Stimulated activated CD4-positive, alpha-beta T cell treated with anti-CD3 and anti-CD28 coated beads, Interleukin-12 subunit alpha, Interleukin-12 subunit beta, amount 100 ng/mL, for 4 hours (primary cell): ENCODE results near the gene ITPR3.

Source experiments
- DNase-seq: peaks from one replicate; pipeline ENCODE4 v3.0.0-alpha.2; 2020

Gene ITPR3

GRCh38 chr6:33640361-33640760 lies 19.2 kb downstream of the ITPR3 start:
- no peak for DNase-seq

DNA sequence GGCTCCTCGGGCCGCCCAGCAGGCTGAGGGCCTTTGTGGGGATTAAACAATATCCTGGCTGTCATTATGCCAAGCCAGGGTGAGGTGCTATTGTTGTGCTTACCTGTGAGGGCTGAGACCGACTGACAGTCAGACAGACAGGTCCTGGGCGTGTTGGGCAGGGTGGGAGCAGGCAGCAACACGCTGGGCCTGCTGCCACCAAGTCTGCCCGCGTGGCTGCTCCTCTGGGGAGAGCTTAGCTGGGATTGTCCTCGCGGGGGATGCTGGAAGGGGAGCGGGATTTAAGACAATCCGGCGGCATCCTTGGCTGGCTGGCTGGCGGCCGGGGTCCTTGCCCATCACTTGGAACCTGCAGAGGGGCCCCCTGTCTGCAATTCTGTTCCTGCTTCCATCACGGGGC lies 20.0 kb downstream of the ITPR3 start:
- no peak for DNase-seq

DNA sequence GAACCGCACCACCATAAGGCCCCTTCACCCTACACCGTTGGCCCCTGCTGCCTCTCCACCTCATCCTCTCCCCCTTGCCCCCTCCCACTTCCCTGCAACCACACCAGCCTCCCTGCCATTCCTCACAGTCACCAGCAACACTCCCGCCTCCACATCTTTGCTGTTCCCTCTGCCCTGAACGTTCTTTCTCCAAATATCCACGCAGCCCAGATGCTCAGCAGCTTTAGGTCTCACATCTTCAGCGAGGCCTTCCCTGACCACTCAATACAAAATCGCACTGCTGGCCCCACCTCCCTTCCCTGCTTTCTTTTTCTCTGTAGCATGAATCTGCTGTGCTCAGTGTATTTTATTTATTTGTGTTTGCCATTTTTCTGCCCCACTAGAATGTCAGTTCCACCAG lies 20.5 kb downstream of the ITPR3 start:
- no peak for DNase-seq

DNA sequence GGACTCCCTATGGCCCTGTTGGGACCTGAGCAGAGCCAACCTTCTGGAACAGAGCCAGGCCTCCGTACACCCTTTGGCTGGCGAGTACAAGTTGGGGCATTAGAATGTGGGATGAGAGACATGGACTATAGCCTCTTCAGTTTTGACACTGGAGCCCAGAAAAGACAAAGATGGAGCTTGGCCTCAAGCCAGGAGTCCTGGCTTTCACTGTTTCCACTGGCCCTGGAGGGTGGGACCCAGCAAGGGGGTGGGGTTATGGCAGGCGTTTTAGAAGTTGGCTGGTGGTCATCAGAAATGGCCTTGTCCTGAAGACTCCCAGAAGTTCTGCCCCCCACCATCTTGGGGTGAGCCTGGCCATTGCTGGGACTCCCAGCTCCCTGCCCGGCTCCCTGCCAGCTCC lies 21.8 kb downstream of the ITPR3 start:
- DNase-seq, result no peak

DNA sequence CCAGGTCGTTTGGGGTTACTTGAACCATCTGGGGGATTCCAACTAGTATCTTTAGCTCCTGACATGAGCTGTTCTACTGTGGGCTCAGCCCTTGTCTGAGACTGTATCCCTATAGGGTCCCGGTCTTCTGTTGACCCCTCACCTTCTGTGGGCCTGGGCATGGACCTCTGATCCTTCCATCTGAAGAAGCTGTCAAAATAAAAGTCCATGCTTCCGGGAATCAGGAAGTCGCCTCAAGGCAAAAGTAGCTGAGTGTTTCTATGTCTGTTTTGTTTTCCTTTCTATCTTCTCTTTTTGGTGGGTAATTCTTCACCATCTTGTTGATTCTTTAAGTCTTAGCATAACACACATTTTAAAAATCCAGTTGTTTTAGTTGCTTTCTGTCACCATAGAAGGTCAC lies 30.3 kb downstream of the ITPR3 start:
- no peak for DNase-seq

GRCh38 chr6:33652002-33652401 lies 30.9 kb downstream of the ITPR3 start:
- DNase-seq, result no peak

DNA sequence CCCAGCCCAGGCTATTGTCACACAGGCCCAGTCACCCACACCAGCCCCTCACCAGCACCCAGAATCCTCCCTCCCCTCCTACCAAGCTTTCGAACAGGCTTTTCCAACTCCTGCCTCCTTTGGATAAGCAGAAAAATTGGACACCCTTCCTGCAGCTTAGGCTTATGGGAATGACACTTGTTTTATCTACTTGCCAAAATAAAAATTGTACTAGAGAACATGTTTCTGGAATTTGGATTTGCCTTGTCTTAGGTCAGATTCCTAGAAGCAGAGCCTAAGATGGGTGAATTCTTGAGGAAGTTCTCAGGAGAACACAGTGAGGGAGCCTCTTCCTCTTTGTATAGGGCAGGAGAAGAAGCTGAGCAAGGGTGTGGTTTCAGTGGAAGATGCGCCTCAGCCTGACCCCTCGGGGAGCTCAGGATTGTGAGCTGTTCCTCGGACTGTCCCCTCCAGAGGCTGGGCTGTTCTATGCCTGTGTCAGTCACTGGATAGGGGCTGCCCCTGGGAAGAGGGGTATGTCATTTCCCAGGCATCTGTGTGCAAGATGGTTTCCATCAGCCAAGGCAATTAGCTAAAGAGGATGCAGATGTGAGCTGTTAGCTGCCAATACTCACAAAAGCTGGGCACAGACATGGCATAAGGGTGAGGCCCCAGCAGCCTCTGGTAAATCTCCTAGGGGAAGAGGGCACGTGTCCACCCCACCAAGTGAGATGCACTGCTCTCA lies 33.9 kb downstream of the ITPR3 start:
- DNase-seq, result no peak

DNA sequence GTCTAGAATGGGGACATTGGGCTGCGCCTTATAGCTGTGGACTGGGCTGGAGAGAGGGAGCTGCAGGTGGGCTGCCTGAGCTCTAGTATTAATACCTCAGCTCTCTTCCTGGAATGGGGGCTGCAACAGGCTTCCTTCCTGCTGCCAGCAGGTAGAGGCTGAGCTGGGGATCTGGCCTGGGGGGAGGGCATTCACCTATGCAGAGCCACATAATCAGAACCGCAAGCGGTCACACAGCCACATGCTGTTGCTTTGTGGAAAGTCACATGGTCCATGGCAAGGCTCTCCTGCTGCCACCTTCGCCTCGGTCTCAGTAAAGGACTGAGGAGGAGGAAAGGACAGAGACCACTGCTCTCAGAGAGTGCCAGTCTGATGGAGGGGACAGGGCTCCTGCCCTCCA lies 35.7 kb downstream of the ITPR3 start:
- DNase-seq, result no peak

- no peak for DNase-seq
These were observed 38.0 kb downstream of the ITPR3 start for GRCh38 chr6:33658982-33659689.

DNA sequence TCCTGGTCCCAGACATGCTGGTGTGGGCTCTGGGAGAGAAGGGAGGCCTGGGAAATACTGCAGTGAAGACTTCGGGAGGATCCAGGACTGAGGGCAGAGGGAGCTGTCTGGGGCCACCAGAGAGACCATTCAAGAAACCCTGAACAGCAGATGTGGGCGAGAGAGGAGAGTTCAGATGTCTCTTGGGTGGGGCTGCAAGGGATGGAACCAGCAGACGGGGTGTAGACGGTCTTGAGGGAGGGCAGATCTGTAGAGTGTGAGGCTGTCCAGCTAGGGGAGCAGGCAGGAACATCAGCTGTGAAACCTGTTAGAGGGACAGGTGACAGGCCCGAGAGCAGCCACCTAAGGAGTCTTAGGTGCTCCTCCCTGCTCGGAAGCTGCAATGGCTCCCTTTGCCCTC lies 38.9 kb downstream of the ITPR3 start:
- DNase-seq, result no peak

DNA sequence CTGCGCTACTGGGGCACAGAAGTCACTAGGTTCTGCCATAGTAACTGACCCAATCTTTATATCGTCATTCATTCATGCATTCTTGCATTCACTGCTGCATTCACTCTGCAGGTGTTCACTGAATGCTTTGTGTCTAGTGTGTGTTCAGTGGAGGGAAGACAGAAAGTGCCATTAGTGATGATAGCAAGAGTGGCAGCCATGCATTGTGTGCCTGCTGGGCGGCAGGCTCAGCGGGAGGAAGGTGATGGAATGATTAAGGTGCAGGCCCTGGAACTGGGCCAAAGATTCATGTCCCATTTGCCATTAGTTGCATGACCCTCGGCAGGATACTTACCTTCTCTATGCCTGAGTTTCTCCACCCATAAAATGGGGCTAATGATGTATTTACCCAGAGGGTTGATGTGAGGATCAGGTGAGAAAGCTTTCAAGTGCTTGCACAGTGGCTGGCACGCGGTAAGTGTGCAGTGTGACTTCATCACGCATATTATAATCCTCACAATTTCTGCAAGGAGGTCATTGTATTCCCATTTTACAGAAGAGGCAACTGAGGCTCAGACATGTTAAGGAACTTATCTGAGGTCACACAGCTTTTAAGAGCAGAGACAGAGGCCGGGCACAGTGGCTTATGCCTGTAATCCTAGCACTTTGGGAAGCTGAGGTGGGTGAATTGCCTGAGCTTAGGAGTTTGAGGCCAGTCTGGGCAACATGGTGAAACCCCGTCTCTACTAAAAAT lies 40.1 kb downstream of the ITPR3 start:
- no peak for DNase-seq

GRCh38 chr6:33662318-33662717 lies 41.2 kb downstream of the ITPR3 start:
- DNase-seq, result no peak

DNA sequence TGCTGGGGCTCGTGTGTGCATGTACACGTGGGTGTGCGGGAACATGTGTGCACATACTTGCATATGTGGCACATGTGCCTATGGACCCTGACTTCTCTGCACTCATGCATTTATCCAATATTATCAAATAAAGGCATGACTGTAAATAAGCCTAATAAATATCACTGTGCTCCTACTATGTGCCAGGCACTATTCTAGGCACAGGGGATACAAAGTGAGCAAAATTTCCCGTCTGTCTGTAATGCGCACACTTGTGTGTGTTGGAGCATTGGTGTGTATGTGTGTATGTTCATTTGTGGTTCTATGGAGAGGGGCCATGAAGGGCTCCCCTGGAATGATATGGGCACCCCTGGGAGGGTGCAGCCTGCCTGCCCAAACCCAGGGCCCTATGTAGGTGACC lies 41.9 kb downstream of the ITPR3 start:
- no peak for DNase-seq

GRCh38 chr6:33663727-33664449 lies 42.8 kb downstream of the ITPR3 start:
- no peak for DNase-seq

DNA sequence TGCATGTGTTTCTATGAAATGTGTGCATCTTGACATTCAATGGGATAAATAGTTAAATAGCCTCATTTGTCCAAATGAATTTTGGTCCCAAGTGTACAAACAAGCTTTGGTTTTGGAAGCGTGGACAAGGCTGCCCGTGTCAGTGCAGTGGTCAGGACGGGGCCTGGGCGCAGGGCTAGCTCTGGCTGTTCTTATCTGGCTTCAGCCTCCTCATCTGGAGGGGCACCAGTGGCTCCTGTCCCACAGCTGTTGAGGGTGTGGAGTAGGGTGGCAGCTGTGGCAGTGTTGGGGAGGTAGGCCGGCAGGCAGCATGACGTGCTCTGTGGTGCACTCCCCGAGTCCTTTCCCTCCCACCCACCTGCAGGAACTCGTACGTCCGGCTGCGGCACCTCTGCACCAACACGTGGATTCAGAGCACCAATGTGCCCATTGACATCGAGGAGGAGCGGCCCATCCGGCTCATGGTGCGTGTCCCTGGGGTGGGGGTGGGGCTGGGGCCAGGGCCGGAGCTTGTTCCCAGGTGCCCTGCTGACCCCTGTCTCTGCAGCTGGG lies 43.5 kb downstream of the ITPR3 start:
- no peak for DNase-seq

- DNase-seq, result no peak
These were observed 44.8 kb downstream of the ITPR3 start for GRCh38 chr6:33665957-33666356.

- no peak for DNase-seq
These were observed 46.0 kb downstream of the ITPR3 start for GRCh38 chr6:33667072-33667471.

DNA sequence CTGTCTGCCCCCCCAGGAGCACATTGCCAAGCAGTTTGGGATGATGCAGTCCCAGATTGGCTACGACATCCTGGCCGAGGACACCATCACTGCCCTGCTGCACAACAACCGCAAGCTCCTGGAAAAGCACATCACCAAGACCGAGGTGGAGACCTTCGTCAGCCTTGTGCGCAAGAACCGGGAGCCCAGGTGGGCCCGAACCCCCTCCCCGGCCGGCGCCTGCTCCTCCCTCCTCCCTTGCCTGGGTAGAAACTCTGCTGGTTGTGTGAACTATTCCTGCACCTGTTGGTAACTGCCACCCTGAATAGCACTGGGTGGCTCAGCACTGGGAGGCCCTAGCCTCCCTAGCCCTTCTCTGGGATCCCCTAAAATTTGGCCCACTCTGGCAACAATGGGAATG lies 46.7 kb downstream of the ITPR3 start:
- DNase-seq, result no peak

GRCh38 chr6:33668328-33668727 lies 47.2 kb downstream of the ITPR3 start:
- DNase-seq, result no peak

DNA sequence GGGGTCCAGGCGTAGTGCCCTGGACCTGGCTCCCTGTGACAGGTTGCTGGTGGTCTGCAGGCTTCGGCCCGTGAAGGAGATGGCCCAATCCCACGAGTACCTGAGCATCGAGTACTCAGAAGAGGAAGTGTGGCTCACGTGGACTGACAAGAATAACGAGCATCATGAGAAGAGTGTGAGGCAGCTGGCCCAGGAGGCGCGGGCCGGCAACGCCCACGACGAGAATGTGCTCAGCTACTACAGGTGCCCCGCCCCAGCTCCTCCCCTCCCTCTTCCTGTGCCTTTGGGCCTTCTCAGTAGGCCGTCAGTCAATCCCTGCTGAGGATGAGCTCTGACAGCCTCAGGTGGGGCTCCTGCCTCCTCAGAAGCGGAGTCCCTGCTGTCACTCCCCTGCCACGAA lies 47.8 kb downstream of the ITPR3 start:
- DNase-seq, result peak; percentile 48

GRCh38 chr6:33670086-33670660 lies 49.1 kb downstream of the ITPR3 start:
- no peak for DNase-seq

- DNase-seq, result no peak
These were observed 50.0 kb downstream of the ITPR3 start for GRCh38 chr6:33670971-33671743.
